DOHH2 (cell line): ENCODE data around the gene TRIM73.
"Not testable (repeated sequence)": the region's sequence is repeated elsewhere in the genome, so short reads cannot be mapped to it uniquely, and the experiment has no call there.

ENCODE experiments used
- H3F3A ChIP-seq: fragments of 200-600 bp; sonication (generic), shearing (Covaris generic); 2 replicates; pipeline ENCODE4 v1.6.0; 2016; ENCODE audit warnings: antibody characterized with exemption, mild to moderate bottlenecking; ENCODE audit not compliant: control insufficient read depth, insufficient read depth
- H3K27ac ChIP-seq: fragments of 200-600 bp; sonication (generic); 2 replicates; pipeline ENCODE4 v1.5.1; 2014; ENCODE audit warnings: low read depth, mild to moderate bottlenecking, low read length, moderate library complexity
- H3K27me3 ChIP-seq: fragments of 200-600 bp; sonication (generic); 2 replicates; pipeline ENCODE4 v1.6.1; 2014; ENCODE audit warnings: mild to moderate bottlenecking, low read length, mixed read lengths; ENCODE audit not compliant: control insufficient read depth
- H3K36me3 ChIP-seq: fragments of 200-600 bp; sonication (generic); 2 replicates; pipeline ENCODE4 v1.6.1; 2014; ENCODE audit warnings: mild to moderate bottlenecking, low read length, moderate library complexity, mixed read lengths; ENCODE audit not compliant: control insufficient read depth
- H3K4me1 ChIP-seq: fragments of 200-600 bp; sonication (generic); 2 replicates; pipeline ENCODE4 v1.6.1; 2014; ENCODE audit warnings: mild to moderate bottlenecking, low read length, mixed read lengths; ENCODE audit not compliant: control insufficient read depth
- H3K4me2 ChIP-seq: fragments of 200-600 bp; sonication (generic); 2 replicates; pipeline ENCODE4 v1.6.0; 2014; ENCODE audit warnings: mild to moderate bottlenecking, low read length, moderate library complexity
- H3K4me3 ChIP-seq: fragments of 200-600 bp; sonication (generic); 2 replicates; pipeline ENCODE4 v1.5.1; 2014; ENCODE audit warnings: mild to moderate bottlenecking, low read length, mixed read lengths
- H3K79me2 ChIP-seq: fragments of 200-600 bp; sonication (generic); 2 replicates; pipeline ENCODE4 v1.6.1; 2014; ENCODE audit warnings: mild to moderate bottlenecking, low read length, mixed read lengths; ENCODE audit not compliant: control insufficient read depth
- H3K9me2 ChIP-seq: fragments of 200-600 bp; sonication (generic); replicated peaks from 2 replicates; pipeline ENCODE4 v1.6.1; 2014; ENCODE audit warnings: mild to moderate bottlenecking, low read length, mixed read lengths; ENCODE audit not compliant: control insufficient read depth
- H3K9me3 ChIP-seq: fragments of 200-600 bp; sonication (generic); 2 replicates; pipeline ENCODE4 v1.6.1; 2014; ENCODE audit warnings: antibody characterized with exemption, low read length, mixed read lengths; ENCODE audit not compliant: control insufficient read depth, insufficient read depth
- H4K20me1 ChIP-seq: fragments of 200-600 bp; sonication (generic); 2 replicates; pipeline ENCODE4 v1.6.0; 2014; ENCODE audit warnings: low read depth, mild to moderate bottlenecking, antibody characterized with exemption, low read length, moderate library complexity; ENCODE audit not compliant: control insufficient read depth, insufficient read depth

Gene TRIM73

GRCh38 chr7:75393194-75393593 lies 2.2 kb upstream of the TRIM73 start:
- not testable (repeated sequence) for H3K27ac ChIP-seq, H3K79me2 ChIP-seq

DNA sequence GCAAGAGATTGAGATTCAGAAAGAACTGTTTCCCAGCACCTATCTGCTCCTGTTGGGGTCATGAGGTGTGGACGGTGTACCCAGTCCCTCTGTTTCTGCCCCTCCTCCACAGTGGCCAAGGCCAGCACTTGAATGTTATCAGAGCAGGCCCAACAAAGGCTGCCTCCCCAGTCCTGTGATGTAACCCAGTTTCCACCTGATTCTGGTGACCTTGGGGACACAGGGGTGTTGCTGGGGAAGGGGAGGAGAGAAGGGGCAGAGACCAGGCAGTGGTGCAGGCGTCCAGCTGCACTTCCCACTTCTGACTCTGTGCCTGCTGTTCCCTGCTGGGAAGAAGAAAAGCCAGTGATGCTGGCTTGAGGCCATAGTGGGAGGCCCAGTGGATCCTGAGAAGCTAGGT lies 2.4 kb downstream of the TRIM73 start:
- not testable (repeated sequence) for H3K4me2 ChIP-seq, H3K4me3 ChIP-seq, H3F3A ChIP-seq, H3K27me3 ChIP-seq, H3K79me2 ChIP-seq, H3K9me2 ChIP-seq, H3K9me3 ChIP-seq, H4K20me1 ChIP-seq, H3K4me1 ChIP-seq, H3K36me3 ChIP-seq, H3K27ac ChIP-seq

More at GRCh38 chr7:75393194-75393593, 2.2 kb upstream of the TRIM73 start:
- H3K4me3 ChIP-seq, H3K9me2 ChIP-seq, H3F3A ChIP-seq, H3K27me3 ChIP-seq, H4K20me1 ChIP-seq, H3K36me3 ChIP-seq, H3K4me1 ChIP-seq, H3K4me2 ChIP-seq, H3K9me3 ChIP-seq: not testable (repeated sequence)

GRCh38 chr7:75398771-75399700 lies 3.6 kb downstream of the TRIM73 start:
- H3K4me1 ChIP-seq, H3K9me3 ChIP-seq, H3K4me2 ChIP-seq, H3K4me3 ChIP-seq, H3K79me2 ChIP-seq, H3K36me3 ChIP-seq, H3F3A ChIP-seq, H3K27ac ChIP-seq, H3K9me2 ChIP-seq, H3K27me3 ChIP-seq, H4K20me1 ChIP-seq: not testable (repeated sequence)

- H3K4me3 ChIP-seq, H3K9me2 ChIP-seq, H3K4me2 ChIP-seq, H3K27me3 ChIP-seq, H3K27ac ChIP-seq, H3K36me3 ChIP-seq, H3K79me2 ChIP-seq, H4K20me1 ChIP-seq, H3F3A ChIP-seq, H3K4me1 ChIP-seq, H3K9me3 ChIP-seq: not testable (repeated sequence)
Measured at GRCh38 chr7:75400575-75400974, 5.1 kb downstream of the TRIM73 start.

- H3K9me2 ChIP-seq, H3K27me3 ChIP-seq, H3K36me3 ChIP-seq, H3K27ac ChIP-seq, H4K20me1 ChIP-seq, H3K4me1 ChIP-seq, H3K9me3 ChIP-seq, H3K4me3 ChIP-seq, H3K4me2 ChIP-seq, H3F3A ChIP-seq, H3K79me2 ChIP-seq: not testable (repeated sequence)
Measured at GRCh38 chr7:75403455-75404443, 8.3 kb downstream of the TRIM73 start.

GRCh38 chr7:75404663-75405062 lies 9.2 kb downstream of the TRIM73 start:
- H3K27ac ChIP-seq, H3K27me3 ChIP-seq, H3K4me2 ChIP-seq, H3F3A ChIP-seq, H3K4me1 ChIP-seq, H3K9me3 ChIP-seq, H3K36me3 ChIP-seq, H3K4me3 ChIP-seq, H3K79me2 ChIP-seq, H4K20me1 ChIP-seq, H3K9me2 ChIP-seq: not testable (repeated sequence)

GRCh38 chr7:75409880-75410822 lies 14.7 kb downstream of the TRIM73 start:
- H3K27me3 ChIP-seq, H3K4me1 ChIP-seq, H3K36me3 ChIP-seq, H3K79me2 ChIP-seq, H3K9me2 ChIP-seq, H3K4me3 ChIP-seq, H3K9me3 ChIP-seq, H4K20me1 ChIP-seq, H3K27ac ChIP-seq, H3F3A ChIP-seq, H3K4me2 ChIP-seq: not testable (repeated sequence)
